A549 (cell line): ENCODE results near the gene IMPDH2.
A peak's percentile ranks its signal among the peaks of the same experiment; 100 is the strongest.

Source experiments
- CTCF ChIP-seq: fragments of >200 bp; sonication (Bioruptor Twin); formaldehyde crosslinking; IDR thresholded peaks from 3 replicates; pipeline ENCODE4 v1.5.1; 2016
- EHF ChIP-seq: fragments of 250-450 bp; sonication (Bioruptor Pico); IDR thresholded peaks from 2 replicates; pipeline ENCODE4 v1.5.0; 2020; ENCODE audit warnings: mild to moderate bottlenecking
- ESRRA ChIP-seq: fragments of 150-350 bp; IDR thresholded peaks from 2 replicates; pipeline ENCODE4 v1.6.1; 2014; ENCODE audit warnings: mild to moderate bottlenecking, low read length, borderline replicate concordance
- MAFK ChIP-seq: fragments of 450-650 bp; IDR thresholded peaks from 2 replicates; pipeline ENCODE4 v1.6.1; 2014; ENCODE audit not compliant: partially characterized antibody
- POLR2A ChIP-seq: IDR thresholded peaks from 2 replicates; pipeline ENCODE4 v1.6.1; 2012; ENCODE audit warnings: mild to moderate bottlenecking, low read length
- REST ChIP-seq: fragments of 200-600 bp; sonication (generic); IDR thresholded peaks from 2 replicates; pipeline ENCODE4 v1.6.1; 2016; ENCODE audit warnings: antibody characterized with exemption, mild to moderate bottlenecking, moderate library complexity

- TF ChIP-seq CTCF (peak; percentile 32), POLR2A (no peak), REST (no peak), ESRRA (no peak), MAFK (no peak), EHF (CRISPR knock-in tag) (no peak)
Measured at GRCh38 chr3:49013738-49014660, 15.2 kb downstream of the IMPDH2 start.
